HCT116 (cell line): Measurements from ENCODE around the gene GALNT17.

Experiments used
- EGR1 ChIP-seq: IDR thresholded peaks from 2 replicates; pipeline ENCODE4 v1.6.1; 2012; ENCODE audit warnings: low read depth
- EZH2 ChIP-seq: fragments of 200-600 bp; sonication (generic); IDR thresholded peaks from 2 replicates; pipeline ENCODE4 v1.6.1; 2017; ENCODE audit warnings: antibody characterized with exemption, mixed run types
- EZH2phosphoT487 ChIP-seq: fragments of 200-600 bp; IDR thresholded peaks from 2 replicates; pipeline ENCODE4 v1.6.1; 2018; ENCODE audit warnings: antibody characterized with exemption, borderline replicate concordance
- POLR2AphosphoS5 ChIP-seq: IDR thresholded peaks from 2 replicates; pipeline ENCODE4 v1.6.1; 2011; ENCODE audit warnings: mild to moderate bottlenecking, low read depth, low read length, moderate library complexity
- RAD21 ChIP-seq: IDR thresholded peaks from 2 replicates; pipeline ENCODE4 v1.6.1; 2012; ENCODE audit warnings: low read depth, mild to moderate bottlenecking
- SRF ChIP-seq: IDR thresholded peaks from 2 replicates; pipeline ENCODE4 v1.6.1; 2012; ENCODE audit warnings: low read depth
- YY1 ChIP-seq: IDR thresholded peaks from 2 replicates; pipeline ENCODE4 v1.6.1; 2011; ENCODE audit warnings: low read length, low read depth, moderate library complexity, mild to moderate bottlenecking; ENCODE audit not compliant: insufficient replicate concordance; ENCODE audit errors: extremely low read depth
- TF ChIP-seq, protein P1 (sequence below), 3 experiments: fragments of 200-600 bp in 1 of 3; sonication (generic) in 1 of 3; IDR thresholded peaks in 2 of 3; conservative IDR thresholded peaks in 1 of 3; 2 replicates each; pipeline ENCODE4 v1.5.1; 2012 to 2017; ENCODE audit warnings: low read depth in 2 of 3, low read length in 2 of 3, antibody characterized with exemption in 1 of 3, borderline replicate concordance in 1 of 3, control low read depth in 1 of 3, mild to moderate bottlenecking in 1 of 3, mixed read lengths in 1 of 3, mixed run types in 1 of 3, moderate library complexity in 1 of 3; ENCODE audit not compliant: insufficient read depth in 1 of 3

DNA sequence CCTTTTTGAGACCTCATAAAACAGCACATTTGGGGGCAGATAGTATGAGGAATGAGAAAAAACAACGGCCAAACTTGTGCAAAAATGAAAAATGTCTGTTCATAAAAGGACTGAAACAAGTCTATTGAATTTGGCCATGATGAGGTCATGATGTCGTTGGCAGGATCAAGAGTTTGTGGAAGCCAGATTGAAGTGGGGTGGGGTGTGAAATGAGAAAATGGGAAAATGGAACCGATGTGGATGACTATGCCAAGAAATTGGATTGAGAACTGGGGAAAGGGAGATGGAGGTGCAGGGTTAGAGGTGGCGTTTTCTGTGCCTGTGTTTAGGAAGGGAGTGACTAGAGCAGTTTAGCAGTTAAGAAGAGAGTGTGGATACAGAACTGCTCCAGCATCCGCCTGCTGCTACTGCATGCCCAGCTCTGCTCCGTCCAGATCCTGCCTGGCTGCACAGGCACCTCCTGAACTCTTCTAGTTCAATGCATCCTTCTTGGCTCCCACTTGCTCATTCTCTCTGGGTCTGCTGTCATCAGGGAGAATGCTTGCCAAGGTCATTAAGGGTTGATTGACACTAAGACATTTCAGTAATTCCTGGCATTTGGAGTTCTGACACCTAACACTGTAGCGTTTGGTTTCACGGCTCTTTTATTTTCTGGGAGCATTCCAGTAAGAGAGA is 111.9 kb downstream of the GALNT17 start:
- TF ChIP-seq, protein P1, sequence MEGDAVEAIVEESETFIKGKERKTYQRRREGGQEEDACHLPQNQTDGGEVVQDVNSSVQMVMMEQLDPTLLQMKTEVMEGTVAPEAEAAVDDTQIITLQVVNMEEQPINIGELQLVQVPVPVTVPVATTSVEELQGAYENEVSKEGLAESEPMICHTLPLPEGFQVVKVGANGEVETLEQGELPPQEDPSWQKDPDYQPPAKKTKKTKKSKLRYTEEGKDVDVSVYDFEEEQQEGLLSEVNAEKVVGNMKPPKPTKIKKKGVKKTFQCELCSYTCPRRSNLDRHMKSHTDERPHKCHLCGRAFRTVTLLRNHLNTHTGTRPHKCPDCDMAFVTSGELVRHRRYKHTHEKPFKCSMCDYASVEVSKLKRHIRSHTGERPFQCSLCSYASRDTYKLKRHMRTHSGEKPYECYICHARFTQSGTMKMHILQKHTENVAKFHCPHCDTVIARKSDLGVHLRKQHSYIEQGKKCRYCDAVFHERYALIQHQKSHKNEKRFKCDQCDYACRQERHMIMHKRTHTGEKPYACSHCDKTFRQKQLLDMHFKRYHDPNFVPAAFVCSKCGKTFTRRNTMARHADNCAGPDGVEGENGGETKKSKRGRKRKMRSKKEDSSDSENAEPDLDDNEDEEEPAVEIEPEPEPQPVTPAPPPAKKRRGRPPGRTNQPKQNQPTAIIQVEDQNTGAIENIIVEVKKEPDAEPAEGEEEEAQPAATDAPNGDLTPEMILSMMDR (IDR thresholded peaks at IDR 0.05 in 2 of 3, conservative IDR thresholded peaks at IDR 0.05 in 1 of 3; ENCODE audit: borderline replicate concordance in 1 of 3, insufficient read depth in 1 of 3, low read depth in 2 of 3, low read length in 2 of 3), result no peak
- TF ChIP-seq EZH2phosphoT487 (no peak), RAD21 (no peak), POLR2AphosphoS5 (no peak), YY1 (no peak), EGR1 (no peak), SRF (no peak), EZH2 (no peak)
